Measurements from ENCODE around the gene BRINP1.

DNA sequence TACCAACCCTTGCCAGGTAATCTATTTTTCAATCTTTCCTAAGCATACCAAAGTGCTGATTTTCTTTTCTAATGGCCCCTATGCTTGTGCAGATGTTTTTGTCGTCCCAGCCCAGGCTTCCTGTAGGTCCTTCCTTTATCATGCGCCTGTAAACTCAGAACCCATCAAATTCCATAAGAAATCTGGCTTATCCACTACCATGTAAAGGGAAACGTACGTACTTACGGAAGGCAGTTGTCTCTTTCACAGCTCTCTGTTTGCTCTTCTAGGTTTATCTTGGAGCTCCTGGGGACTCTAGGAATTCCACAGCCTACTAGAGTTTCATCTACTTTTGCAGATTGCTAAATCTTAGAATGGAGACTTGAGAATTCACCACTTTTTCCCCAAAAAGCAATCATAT, 9.0 kb downstream of the BRINP1 start:
- TF ChIP-seq, protein P1, sequence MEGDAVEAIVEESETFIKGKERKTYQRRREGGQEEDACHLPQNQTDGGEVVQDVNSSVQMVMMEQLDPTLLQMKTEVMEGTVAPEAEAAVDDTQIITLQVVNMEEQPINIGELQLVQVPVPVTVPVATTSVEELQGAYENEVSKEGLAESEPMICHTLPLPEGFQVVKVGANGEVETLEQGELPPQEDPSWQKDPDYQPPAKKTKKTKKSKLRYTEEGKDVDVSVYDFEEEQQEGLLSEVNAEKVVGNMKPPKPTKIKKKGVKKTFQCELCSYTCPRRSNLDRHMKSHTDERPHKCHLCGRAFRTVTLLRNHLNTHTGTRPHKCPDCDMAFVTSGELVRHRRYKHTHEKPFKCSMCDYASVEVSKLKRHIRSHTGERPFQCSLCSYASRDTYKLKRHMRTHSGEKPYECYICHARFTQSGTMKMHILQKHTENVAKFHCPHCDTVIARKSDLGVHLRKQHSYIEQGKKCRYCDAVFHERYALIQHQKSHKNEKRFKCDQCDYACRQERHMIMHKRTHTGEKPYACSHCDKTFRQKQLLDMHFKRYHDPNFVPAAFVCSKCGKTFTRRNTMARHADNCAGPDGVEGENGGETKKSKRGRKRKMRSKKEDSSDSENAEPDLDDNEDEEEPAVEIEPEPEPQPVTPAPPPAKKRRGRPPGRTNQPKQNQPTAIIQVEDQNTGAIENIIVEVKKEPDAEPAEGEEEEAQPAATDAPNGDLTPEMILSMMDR (conservative IDR thresholded peaks at IDR 0.05 in 1 of 2, IDR thresholded peaks at IDR 0.05 in 1 of 2; ENCODE audit: low read depth in 1 of 2, low read length in 2 of 2), result no peak
- no peak for TF ChIP-seq EZH2 (IDR thresholded peaks at IDR 0.05; ENCODE audit: low read length, missing control alignments)

Data from fibroblast of lung (primary cell).